CD4-positive, alpha-beta T cell treated with Interleukin-4 for 4 hours (primary cell): ENCODE data around the gene SORBS1.

Experiments used
- DNase-seq: peaks from one replicate; pipeline ENCODE4 v3.0.0-alpha.2; 2020

SORBS1 gene

DNA sequence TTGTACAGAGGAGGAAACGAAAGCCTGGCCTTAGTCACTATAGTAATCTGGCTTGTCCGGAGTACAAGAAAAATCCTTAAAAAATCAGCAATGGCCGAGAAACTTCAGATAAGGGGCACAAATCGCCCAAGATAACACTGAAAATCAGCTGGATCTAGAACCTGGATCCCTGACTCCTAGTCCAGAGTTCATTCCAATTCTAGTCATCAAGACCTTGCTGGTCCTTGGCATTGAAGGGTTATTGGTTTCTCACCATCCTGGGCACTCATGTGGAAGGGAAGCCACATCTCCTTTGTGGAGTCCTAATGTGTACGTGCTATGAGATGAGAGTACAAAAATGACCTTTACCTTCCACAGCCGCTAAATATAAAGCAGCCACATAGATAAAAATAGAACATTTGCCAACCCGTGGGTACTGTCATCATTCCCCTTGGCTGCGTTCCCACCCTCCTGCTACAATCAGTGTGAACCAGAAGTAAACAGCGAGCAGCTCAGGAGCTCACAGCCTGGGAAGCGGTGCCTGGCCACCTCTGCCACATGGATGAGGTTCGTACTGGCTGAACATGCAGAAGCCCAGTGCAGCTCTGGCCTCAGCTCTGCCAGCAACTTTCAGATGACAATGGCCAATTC, 154.4 kb downstream of the SORBS1 start:
- DNase-seq, result no peak

DNA sequence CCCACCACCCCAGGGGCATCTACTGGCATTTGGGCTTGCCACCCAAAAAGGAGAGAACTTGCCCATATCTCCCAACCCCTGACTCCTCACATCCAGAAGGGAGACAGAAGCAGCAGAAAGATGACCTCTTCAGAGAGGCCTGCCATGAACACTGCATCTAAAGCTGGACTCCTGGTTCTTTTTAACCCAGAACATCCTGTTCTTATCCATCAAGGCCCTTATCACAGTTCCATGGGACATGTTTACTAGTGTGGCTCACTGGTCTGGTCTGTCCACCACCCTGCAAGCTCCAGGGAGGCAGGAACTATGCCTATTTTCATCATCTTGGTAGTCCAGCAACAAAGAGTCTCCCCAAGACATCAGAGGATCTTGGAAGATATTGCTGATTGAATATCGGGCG, 155.5 kb downstream of the SORBS1 start:
- DNase-seq, result no peak

DNA sequence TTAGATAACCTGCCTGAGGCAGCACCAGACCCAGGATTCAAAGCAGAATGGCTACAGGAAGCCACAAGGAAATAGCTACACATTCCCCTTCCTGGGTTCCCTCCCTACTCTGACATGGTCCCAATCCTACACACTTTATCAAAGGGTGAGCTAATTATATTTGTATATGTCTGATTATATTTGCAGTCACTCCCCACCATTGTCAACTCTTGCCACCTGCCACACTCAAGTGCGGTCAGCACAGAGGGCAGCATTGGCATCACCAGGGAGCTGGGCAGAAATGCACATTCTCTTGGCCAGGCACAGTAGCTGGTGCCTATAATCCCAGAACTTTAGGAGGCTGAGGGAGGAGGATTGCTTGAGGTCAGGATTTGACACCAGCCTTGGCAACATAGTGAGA, 156.3 kb downstream of the SORBS1 start:
- no peak for DNase-seq

DNA sequence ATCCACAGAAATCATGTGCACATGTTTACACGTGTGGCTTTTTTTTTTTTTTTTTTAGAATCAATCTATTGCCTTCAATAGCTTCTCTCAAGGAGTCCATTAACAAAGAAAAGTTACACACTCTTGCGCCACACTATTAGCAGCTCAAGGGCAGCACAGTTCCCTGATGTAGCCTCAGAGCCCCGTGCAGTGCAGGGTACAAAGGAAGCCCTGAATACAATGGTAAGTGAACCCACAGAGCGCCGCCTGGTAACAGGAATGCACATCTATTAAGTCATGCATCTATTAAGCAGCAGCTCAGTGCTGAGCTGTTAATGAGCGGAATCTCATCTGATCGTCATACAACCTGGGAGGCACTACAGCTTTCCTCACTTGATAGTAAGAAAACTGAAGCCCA, 156.7 kb downstream of the SORBS1 start:
- no peak for DNase-seq

DNA sequence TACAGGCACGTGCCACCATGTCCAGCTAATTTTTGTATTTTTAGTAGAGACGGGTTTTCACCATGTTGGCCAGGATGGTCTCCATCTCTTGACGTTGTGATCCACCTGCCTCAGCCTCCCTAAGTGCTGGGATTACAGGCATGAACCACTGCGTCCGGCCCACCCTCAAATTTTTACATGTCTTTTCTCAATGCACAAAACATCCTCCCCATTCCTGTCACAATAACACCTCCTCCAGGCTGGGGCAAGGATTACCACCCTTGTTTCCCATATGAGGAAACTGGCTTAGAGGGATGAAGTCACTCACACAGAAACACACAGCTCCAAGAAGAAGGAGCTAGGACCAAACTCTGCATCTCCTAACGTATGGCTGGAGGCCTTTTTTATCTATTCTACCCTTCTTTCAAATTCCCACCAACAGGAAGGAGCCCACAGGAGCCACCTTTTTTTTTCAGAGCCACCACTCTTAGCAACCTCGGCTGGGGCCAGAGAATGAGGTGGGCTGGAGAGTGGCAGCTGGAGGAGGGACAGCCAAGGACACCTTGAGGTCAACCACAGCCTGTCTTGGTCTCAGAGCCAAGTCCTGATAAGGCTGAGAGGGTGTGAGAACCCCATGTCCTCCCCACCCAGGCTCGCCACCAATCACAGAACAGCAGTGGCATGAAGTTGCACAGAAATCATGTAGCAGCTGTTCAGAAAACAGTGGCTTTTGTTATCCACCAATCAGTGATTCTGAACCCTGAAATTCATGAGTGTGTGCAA, 157.3 kb downstream of the SORBS1 start:
- no peak for DNase-seq

DNA sequence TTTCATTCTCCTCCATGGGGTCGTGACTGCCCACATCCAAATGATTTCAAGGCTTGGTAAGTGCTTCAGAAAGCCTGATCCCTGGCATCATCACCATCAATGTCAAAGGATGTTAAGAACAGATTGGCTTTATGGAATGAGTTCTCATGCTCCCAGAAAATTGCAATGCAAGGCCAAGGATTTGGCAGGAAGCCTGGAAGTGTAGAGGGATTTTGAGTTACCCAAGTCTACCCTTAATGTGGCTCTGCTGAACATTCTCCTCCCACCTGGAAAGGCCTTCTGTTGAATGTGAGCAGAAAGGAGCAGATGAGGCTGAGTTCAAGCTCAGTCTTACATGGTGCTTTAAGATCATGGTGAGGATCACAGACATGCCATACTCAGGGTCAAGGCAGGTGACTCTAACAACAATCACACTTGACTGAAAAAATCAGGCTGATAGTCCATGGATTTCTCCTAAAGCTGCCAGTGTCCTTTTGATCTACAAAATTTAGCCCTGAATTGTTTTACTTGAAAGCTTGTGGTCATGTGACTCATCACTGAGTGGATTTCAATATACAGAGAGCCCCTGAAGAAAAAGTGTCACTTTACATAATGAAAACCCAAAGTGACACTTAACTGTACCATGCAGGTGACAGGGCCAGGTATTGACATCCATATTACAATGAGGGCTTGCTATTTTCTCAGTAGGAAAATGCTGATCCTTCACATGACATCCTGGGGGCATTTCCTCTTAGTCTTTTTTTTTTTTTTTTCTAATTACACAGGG, 159.3 kb downstream of the SORBS1 start:
- no peak for DNase-seq

DNA sequence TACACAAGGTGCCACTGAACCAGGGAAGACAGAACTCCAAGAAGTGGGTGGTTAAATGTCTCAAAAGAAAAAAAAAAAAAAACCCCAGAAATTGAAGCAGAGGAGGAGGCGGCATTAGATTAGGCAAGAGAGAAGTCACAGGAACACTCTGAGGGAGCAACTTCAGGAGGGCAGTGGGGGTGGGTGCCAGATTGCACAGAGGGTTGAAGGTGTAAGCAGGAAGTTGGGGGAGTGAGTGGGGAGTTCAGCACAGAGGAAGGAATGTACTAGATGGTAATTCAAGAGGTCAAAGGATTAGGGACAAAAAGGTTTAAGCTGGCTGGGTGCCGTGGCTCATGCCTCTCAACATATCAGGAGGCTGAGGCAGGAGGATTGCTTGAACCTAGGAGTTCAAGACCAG, 160.4 kb downstream of the SORBS1 start:
- no peak for DNase-seq

DNA sequence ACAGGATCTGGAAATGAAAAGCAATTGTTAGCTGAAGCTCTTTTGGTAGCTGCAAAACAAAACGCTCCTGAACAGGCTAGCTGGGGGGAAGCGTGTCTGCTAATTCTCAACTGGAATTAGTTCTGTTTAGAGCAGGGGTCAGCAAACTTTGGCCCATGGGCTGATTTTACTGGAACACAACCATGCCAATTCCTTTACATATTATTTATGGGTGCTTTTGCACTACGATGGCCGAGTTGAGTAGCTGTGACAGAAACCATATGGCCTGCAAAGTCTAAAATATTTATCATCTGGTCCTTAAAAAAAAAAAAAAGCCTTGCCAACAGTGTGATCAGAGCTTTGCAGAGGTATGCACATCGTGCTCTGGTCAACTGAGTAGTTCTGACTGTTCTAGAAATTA, 162.0 kb downstream of the SORBS1 start:
- DNase-seq, result no peak

DNA sequence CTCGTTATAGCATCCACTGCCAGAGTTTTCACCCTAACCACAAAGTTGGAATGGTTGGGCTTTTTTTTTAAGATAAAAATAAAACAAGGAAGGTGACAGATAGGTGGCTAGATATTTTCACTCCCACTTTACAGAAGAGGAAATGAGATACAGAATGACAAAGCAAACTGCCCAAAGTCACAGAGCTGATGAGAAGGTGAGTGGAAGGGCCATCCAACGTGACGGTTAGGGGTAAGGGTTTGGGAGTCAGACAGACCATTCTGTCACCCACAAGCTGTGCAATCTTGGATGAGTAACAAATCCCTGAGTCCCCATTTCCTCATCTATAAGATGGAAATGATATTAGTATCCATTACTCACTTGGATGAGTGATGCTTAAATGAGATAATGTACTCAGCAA, 163.4 kb downstream of the SORBS1 start:
- no peak for DNase-seq

DNA sequence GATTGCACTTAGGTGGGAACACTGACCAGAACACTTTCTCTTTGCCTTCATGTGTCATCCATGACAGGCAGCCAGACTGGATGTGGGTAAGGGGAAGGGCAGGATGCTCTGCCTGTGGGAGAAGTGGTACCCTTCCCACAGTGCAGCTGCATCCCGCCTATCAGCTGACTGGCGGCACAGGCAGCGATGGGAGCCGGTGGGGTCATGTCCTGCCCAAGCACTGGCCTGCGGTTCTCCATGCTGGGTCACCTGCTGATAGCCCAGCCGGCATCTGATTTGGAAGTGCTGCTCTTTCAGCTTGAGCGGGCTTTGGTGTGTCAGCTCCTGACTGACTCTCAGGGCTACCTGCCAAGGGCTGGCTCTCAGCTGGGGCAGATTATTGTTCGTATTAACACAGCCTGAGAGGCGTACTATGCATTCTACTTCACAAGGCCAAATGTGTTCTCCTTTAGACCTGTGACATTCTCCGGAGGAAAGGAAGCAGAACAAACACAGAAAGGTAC, 165.2 kb downstream of the SORBS1 start:
- DNase-seq, result no peak

DNA sequence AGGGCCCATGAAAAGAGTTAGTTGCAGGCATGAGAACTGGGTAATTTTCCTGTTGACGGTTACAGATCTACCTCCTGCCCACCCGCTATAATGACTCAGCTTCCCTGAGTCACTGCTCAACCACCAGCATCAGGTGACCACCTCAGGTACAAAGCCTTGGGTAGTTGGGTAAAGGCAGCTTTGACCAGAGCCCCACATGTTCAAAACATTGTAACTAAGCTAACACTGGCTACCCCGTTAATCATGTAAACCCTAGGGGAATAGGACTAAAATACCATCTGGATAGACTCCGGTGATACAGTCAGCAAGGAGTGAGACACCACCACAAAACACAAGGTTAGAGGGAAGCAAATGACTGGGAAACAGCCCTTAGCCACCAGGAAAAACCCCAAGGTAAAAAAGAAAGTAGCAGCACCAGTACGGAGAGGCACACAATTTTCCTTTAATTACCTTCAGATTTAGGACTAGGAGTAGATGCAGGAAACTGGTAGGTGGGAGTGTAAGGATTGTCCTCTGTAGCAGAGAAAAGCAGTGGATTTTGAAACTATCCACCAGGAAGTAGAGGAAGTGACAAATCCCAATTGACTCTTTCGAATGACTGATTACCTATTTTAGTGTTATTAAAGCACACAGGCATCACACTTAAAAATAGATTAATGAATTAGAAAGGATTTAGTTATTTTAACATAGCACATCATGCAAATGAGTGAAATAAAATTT, 166.8 kb downstream of the SORBS1 start:
- no peak for DNase-seq

DNA sequence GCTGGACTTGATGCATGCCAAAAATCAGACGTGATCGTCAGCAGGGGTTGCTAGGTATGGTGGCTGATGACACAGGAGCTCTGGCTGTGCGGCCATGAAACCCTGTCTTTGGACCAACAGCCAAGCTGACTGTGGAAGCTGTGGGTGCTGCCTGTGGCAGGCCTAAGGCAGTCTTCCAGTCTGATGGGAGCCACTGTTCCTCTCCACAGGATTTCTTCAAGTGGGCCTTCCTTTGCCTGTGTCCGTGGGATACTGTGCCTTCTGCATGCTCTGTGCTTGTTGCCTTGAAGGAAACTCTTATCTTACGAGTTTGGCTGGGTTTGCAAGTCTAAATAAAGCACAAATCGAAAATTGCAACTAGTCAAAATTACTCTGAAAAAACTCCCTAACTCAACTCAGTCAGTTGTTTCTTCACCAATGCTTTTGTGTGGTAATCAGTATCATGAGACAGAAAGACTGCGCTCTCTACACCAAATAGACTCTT, 168.4 kb downstream of the SORBS1 start:
- DNase-seq, result no peak

DNA sequence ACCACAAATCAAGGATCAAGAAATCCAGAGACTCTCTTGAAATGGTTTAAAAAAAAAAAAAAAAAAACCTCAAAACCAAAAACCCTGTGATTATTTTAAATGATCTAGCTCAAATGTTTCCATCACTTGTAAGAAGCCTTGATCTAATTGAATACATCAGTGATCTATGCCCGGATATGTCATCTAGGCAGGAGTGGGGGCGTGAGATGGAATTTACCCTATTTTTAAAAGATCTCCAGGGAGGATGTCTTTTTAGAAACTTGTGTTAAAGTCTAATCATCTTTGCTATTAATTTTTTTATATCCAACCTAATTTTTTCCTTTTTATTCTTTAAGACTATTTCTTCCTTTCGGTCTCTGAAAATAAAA, 169.0 kb downstream of the SORBS1 start:
- no peak for DNase-seq

DNA sequence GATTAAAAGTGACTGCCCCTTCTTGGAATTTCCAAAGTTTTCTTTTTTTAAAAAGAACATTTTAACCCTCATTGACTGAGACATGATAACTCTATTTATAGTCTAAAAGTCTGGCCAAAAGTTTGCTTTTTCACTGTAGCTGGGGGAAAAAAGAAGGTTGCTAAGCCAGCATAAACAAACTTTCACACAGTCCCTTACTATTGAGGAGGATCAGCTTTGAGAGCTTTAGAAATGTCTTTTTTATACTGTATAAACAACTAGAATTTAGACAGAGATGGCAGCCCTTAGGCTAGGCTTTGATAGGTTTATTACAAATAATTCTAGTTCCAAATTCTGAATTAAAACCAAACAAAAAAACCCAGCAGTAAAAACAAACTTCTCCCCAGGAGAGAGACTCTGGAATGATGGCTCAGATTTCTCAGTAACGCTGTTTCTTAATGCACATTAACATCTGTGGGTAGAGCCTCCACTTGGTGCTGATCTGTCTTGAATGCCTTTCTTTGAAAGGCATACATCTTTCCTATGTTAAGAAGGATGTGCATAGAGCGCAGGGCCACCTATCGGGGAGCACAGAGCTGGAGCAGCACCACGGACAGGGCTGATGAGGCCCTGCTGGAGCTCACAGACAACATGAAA, 169.5 kb downstream of the SORBS1 start:
- no peak for DNase-seq

DNA sequence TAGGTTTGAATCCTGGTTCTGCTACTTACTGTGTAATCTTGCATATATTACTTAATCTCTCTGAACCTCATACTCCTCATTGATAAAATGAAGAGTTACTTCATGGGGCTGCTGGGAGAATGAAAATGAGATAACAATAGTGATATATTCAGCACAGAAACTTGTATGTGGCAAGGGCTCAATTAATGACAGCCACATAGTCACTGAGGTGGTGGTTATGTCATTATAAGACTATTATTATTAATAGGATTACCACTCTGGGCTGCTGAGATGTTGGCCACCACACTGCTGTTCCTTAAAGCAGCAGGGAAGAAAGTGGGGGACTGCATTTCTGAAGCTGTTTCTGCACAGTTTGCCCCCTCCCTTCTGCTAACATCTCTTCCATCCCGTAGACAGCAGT, 170.0 kb downstream of the SORBS1 start:
- DNase-seq, result no peak

DNA sequence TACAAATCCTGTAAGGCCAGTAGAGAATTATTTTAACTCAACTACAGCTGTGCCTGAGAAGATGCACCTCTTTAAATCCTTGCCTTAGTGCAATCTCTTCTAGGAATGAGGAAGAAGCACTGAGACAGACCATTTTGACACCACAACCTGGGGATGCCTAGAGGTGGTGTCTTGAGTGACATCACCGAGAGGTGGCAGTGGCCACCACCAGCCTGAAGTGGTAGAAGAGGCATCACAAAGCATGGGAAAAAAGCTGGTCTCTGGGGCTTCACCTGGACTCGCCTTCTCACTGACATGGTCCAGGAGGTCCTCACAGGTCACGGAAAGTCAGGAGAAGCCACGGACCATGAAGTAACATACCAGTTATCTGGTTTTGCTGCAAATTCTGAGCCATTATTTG, 171.2 kb downstream of the SORBS1 start:
- no peak for DNase-seq

DNA sequence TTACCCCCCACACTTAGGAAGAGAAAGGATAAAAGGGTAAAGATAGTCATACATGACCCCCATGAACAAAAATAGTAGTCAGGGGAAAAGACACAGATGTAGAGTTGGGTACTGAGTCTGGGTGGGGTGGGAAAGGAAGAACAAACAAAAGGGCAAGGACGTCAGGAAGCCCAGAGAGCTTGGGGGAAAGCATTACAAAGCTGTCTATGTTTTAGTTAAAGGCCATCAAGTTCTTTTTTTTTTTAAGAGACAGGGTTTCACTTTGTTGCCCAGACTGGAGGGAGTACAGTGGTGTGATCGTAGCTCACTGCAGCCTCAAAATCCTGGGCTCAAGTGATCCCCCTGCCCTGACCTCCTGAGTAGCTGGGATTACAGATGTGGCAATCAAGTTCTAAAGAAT, 172.0 kb downstream of the SORBS1 start:
- no peak for DNase-seq

DNA sequence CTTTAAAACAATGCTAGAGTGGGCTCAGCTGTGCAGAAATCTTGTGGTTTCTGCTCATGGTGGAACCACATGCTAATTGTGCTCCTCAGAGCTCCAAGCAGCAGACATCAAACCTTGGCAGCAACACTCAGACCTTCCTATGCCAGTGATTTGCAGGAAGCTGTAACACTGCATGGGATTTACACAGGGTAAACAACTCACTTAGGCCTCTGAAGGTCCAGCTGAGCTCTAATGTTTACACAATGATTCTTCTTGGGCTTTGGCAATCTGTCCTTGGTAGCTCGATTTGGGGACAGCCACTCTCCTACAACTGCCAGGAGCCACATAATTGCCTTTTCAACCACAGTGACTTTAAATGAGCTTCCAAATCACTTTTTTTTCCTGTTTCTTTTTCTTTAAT, 172.6 kb downstream of the SORBS1 start:
- no peak for DNase-seq

DNA sequence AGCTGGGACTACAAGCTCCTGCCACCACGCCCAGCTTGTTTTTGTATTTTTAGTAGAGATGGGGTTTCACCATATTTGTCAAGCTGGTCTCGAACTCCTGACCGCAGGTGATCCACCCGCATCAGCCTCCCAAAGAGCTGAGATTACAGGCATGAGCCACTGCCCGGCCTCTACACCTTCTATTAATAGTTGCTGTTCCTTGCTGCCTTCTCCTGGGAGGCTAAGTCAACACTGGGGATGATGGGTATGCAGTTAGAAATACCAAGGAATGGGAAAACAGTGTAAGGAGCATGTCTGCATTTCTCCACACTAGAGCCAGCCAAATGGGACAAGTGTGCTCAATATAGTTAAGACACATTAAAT, 173.1 kb downstream of the SORBS1 start:
- no peak for DNase-seq

DNA sequence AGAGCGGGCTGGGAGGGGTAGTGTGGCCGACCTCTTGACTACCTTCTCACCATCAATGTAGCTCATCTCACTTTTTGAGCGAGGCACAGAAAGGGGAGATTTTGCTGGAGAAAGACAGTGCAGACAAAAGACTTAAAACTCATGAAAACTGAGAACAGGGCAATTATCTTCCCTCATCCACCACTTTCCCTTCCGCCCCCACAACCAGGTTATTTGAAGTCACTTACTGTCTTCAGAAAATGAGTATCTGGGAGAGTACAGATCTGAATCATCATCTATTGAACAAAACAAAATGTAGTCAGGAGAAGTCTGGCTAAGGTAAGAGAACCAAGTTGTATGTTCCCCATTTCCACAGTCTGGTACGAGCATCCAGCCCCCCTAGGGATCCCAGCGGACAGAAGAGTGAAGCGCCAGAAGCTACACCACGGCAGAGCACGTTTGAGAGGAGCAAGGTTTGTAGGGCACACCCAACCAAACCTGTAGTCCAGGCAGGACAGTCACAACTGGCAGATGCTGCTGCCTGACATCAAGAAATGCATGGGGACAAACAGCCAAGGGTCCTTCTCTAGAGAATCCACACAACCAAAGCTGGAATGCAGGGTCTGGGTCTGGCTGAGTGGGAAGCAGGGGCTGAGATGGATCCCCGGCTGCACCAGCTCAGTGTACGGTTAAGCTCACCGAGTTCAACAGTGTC, 177.0 kb downstream of the SORBS1 start:
- no peak for DNase-seq

DNA sequence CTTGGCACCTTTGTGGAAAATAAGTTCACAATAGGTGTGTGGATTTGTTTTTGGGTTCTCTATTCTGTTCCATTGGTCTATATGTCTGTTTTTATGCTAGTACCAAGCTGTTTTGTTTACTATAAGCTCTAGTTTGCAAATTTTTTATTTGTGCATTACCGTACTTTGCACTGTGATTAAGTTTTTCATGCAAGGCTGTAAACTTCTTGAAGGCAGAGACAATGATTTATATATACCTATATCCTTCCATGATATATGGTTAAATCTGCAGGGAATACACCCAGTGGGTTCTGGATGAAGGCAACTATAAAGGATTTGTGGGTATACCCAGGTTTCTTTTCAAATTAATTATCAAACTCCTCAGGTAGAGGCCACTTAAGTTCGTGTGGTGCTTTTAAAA, 178.6 kb downstream of the SORBS1 start:
- no peak for DNase-seq

DNA sequence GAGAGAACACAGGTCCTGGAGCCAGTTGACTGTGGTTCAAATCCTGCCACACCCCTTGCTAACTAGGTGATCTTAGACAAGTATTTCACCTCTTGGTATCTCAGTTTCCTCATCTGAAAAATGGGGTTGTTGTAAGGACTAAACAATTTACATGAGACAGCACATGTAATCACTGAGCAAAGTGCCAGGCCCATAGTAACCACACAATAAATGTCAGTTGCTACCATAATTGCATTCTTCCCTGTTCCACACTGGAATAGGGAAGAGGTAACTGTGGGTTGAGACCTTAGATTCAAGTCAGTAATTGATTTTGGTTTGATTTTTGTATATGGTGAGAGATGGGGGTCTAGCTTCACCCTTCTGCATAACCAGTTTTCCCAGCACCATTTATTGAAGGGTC, 179.0 kb downstream of the SORBS1 start:
- DNase-seq, result no peak
